SK-MEL-5 (cell line): ENCODE measurements around the gene TBCE. TPM values are rescaled to one million over a fixed set of nuclear protein-coding genes. Genes with fewer than 3 reads are reported as not detected.

ENCODE experiments used
- DNase-seq: peaks from one replicate; pipeline ENCODE4 v3.0.0-alpha.2; 2016; ENCODE audit warnings: low read depth, low spot score
- in situ Hi-C: cut with HindIII; loops from 2 replicates; pipeline ENCODE4 v1.10.0; 2016; ENCODE audit warnings: low sequenced_read_pairs, high pct_unique_total_duplicates, low pct_unique_long_range_greater_than_20kb
- total RNA-seq: library from RNA; depleted of rRNA; stranded (reverse); fragments of >200 nt; shearing (Covaris generic); gene quantifications from 2 replicates; pipeline ENCODE4 v1.2.3, GENCODE V29; 2014

Gene TBCE
- total RNA-seq, 1 experiment from 2014 or later: 29.4 TPM

GRCh38 chr1:235401251-235401650, 34.0 kb downstream of the TBCE start:
- no peak for DNase-seq
- in situ Hi-C loops: no loop called here

DNA sequence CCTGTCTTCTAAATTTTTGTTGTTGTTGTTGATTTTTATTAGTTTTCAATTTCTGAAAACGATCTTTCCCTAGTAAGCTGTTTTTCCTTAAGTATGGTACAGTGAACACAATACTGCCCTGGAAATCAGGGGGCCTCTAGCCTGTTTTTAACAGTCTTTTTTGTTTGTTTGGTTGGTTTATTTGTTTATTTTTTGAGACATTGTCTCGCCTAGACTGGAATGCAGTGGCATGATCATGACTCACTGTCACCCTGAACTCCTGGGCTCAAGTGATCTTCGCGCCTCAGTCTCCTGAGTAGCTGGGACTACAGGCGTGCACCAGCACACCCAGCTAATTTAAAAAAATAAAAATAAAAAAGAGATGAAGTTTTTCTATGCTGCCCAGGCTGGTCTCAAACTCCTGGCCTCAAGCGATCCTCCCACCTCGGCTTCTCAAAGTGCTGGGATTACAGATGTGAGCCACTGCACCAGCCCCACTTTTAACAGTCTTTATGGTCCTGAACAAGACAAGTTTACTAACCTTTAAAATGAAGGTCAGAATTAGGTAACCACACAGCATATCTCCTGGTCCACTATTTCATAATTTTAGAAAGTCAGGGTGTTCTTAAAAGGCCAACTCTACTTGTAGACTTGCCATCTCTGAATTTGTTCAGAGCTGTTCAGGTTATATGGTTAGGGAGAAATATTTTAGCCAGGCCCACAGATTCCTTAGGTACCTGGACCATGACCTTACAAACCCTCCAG, 35.4 kb downstream of the TBCE start:
- no peak for DNase-seq
- in situ Hi-C loops: no loop called here

DNA sequence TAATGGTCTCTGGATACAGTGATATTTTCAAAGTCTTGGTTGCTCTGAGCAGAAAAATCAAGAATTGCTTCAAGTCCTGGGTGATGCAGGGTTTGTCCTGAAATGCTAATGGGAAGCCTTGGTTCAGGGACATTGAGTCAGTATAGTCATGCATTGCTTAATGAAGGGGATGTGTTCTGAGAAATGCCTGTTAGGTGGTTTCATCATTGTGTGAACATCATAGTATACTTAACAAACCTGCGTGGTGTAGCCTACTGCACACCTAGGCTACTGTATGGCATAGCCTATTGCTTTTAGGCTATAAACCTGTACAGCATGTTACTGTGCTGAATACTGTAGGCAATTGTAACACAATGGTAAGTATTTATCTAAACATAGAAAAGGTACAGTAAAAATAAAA, 36.4 kb downstream of the TBCE start:
- no peak for DNase-seq
- in situ Hi-C loops: no loop called here

DNA sequence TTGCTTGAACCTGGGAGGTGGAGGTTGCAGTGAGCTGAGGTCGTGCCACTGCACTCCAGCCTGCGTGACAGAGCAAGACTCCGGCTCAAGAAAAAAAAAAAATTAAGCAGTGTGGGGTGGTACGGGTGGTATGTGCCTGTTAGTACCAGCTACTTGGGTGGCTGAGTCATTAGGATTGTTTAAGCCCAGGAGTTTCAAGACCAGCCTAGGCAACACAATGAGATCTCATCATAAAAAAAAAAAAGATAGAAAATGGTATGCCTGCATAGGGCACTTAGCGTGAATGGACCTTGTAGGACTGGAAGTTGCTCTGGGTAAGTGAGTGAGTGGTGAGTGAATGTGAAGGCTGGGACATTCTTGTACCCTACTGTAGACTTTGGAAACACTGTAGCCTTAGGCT, 37.0 kb downstream of the TBCE start:
- no peak for DNase-seq
- in situ Hi-C loops: no loop called here

GRCh38 chr1:235407419-235407818, 40.2 kb downstream of the TBCE start:
- no peak for DNase-seq
- in situ Hi-C loops: no loop called here

DNA sequence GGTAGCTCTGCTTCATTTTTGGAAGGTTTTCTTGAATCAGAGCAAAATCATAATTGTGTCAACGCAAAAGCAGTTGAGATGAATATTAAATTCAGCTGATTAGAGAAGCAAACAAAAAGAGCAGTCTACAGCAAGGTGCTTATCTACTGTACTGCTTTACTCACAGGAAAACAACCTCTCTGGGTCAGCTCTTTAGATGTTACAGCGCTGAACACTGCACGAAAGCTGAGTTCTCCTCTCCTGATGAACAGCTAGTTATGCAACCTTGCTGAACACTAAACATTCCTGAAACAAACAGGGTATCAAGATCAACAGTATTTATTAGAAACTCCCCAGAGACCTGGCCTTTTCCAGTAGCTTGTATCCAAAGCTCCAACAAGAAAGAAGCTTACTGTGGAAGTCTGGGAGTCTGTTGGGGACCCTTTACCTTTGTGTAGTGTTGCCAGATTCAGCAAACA, 41.3 kb downstream of the TBCE start:
- in situ Hi-C loops: no loop called here
- DNase-seq: peak; percentile 31

GRCh38 chr1:235409042-235409820, 42.0 kb downstream of the TBCE start:
- in situ Hi-C loops: no loop called here
- DNase-seq: no peak

DNA sequence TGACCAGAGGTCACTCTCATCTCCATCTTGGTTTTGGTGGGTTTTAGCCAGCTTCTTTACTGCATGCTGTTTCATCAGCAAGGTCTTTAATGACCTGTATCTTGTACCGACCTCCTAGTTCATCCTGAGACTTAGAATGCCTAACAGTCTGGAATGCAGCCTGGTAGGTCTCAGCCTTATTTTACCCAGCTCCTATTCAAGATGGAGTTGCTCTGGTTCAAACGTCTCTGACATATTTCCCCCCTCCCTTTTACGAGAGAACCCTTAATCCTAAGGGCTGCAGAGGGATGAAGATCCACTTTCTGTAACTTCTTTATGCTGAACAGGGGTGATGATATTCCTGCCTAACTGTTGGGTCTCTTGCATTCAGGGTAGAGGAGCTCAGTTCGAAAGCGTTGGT, 43.2 kb downstream of the TBCE start:
- no peak for DNase-seq
- in situ Hi-C loops: no loop called here

DNA sequence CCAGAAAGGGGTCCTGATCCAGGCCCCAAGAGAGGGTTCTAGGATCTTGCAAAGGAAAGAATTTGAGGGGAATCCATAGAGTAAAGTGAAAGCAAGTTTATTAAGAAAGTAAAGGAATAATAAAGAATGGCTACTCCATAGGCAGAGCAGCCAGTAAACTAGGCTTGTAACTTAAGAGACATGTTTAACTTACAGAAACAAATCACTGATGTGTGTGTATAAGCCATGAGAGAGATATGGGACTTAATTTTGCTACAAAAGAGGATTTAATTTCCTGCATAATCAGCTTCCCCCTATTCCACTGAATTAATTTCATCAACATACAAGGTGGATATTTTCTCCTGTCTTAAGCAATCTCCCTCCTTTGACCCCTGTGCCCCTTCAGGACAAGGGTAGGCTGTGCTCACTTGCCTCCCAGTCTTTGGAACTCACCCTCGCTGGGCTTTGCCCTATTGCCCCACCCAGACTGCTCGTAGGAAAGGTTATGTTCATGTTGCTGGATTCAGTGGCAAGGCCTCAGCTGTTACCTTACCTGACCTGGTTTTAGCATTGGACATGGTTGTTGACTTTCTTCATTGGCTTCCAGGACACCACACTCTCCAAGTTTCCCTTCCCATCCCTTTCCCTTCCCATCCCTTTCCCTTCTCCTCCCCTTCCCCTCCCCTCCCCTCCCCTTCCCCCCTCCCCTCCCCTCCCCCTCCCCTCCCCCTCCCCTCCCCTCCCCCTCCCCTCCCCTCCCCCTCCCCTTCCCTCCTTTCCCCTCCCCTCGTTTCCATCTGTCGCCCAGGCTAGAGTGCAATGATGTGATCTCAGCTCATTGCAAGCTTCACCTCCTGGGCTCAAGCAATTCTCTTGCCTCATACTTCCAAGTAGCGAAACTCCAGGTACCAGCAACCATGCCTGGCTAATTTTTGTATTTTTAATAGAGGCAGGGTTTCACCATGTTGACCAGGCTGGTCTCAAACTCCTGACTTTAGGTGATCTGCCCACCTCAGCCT, 44.6 kb downstream of the TBCE start:
- DNase-seq: peak; percentile 45
- in situ Hi-C loops: no loop called here

GRCh38 chr1:235415008-235415904, 48.0 kb downstream of the TBCE start:
- DNase-seq: peak; percentile 84
- in situ Hi-C loops: no loop called here

DNA sequence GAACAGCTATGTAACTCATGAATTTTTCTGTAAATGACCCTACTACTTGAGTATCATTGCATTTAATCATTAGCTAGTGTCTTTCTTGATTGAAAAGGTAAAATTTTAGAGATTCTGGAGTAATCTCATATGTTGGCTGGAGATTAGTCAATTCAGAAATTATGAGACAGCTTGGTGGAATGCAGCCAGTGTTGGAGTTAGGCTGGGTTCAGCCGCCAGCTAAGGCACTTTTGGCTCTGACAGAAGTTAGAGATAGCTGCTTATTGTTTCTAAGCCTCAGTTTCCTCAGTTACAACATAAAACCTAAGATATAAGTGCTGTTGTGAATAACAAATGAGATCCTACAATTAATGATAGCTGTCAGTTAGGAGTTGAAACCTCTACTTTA, 49.4 kb downstream of the TBCE start:
- in situ Hi-C loops: no loop called here
- no peak for DNase-seq

- peak; percentile 82 for DNase-seq
- in situ Hi-C loops: no loop called here
Observed at GRCh38 chr1:235417086-235417697, 50.0 kb downstream of the TBCE start.

DNA sequence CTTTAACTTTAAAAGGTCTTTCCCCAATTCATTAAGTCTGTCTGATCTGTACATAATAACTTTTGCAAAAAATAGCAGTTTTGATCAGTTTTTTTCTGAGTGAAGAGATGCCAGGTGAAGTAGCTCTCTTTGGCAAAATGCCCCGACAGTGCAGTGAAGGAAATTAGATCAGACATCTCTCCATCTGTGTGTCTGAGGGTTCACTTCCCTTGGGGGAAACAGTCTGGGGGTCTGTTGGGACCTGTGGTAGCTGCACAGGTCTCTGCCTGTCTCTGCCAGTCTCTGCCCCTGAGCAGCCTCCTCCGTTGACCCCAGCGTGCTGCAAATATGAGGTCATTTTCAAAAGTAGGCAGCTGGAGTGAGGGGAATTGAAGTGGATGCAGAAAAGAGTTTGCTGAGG, 54.5 kb downstream of the TBCE start:
- no peak for DNase-seq
- in situ Hi-C loops: no loop called here

GRCh38 chr1:235423214-235423652, 56.0 kb downstream of the TBCE start:
- in situ Hi-C loops: no loop called here
- no peak for DNase-seq

DNA sequence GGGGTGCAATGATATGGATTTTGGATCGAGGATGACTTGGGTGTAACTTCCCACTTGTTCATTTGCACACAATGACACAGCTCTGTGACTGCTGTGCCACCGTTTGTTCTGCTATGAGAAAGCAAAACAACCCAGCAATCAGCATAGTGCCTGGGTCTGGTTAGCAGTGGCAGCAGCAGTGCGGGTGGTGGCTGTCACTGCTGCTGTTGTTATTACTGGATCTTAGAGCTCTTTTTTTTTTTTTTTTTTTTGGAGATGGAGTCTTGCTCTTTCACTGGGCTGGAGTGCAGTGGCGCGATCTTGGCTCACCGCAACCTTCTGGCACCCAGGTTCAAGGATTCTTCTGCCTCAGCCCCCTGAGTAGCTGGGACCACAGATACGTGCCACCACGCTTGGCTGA, 56.9 kb downstream of the TBCE start:
- in situ Hi-C loops: no loop called here
- no peak for DNase-seq

- in situ Hi-C loops: no loop called here
- DNase-seq: no peak
Observed at GRCh38 chr1:235425357-235425756, 58.1 kb downstream of the TBCE start.

DNA sequence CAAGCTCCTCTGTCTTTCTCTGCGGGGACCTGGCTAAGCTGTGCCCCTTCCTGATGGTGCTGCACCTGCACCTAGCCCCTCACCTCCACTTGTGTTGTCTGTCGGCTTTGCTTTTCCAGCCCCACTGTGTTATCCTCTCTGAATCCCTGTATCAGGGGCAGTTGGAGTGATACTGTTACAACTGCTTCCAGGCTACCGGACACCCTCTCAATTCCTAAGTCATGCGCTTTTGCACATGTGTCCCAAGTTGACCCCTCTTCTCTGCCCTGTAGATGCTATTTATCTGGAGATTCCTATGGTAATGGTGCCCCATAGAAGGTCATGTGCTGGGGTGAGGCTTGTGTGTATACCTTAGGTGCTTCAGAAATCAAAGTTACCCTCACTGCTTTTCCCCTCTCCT, 58.9 kb downstream of the TBCE start:
- no peak for DNase-seq

More for the DNA sequence above, 58.9 kb downstream of the TBCE start:
- in situ Hi-C loops: no loop called here
